GM18508 (cell line): Measurements from ENCODE around the gene KCTD17.

ENCODE experiments used
- ATAC-seq: cut with Tn5 transposase; IDR thresholded peaks from one replicate; pipeline ENCODE4 v1.9.1; 2021; ENCODE audit warnings: moderate number of reproducible peaks; ENCODE audit not compliant: insufficient read depth, unreplicated experiment

KCTD17 gene

GRCh38 chr22:37036655-37037377 is 14.7 kb upstream of the KCTD17 start:
- ATAC-seq, result no peak

GRCh38 chr22:37037669-37038068 is 13.9 kb upstream of the KCTD17 start:
- ATAC-seq, result no peak

GRCh38 chr22:37039466-37039865 is 12.1 kb upstream of the KCTD17 start:
- ATAC-seq, result no peak

GRCh38 chr22:37043209-37043827 is 8.2 kb upstream of the KCTD17 start:
- ATAC-seq, result no peak

GRCh38 chr22:37043828-37044538 is 7.6 kb upstream of the KCTD17 start:
- no peak for ATAC-seq

- no peak for ATAC-seq
Observed at GRCh38 chr22:37044634-37045625, 6.6 kb upstream of the KCTD17 start.

- ATAC-seq, result no peak
Observed at GRCh38 chr22:37045958-37046357, 5.6 kb upstream of the KCTD17 start.

GRCh38 chr22:37046589-37046988 is 5.0 kb upstream of the KCTD17 start:
- no peak for ATAC-seq

GRCh38 chr22:37047006-37047405 is 4.5 kb upstream of the KCTD17 start:
- no peak for ATAC-seq

GRCh38 chr22:37048133-37048532 is 3.4 kb upstream of the KCTD17 start:
- no peak for ATAC-seq

GRCh38 chr22:37049224-37049623 is 2.3 kb upstream of the KCTD17 start:
- no peak for ATAC-seq

- ATAC-seq, result no peak
Observed at GRCh38 chr22:37050913-37051312, 629 bp upstream of the KCTD17 start.

GRCh38 chr22:37052386-37053309 is 1.1 kb downstream of the KCTD17 start:
- ATAC-seq, result no peak

GRCh38 chr22:37053310-37054055 is 1.9 kb downstream of the KCTD17 start:
- ATAC-seq, result no peak

GRCh38 chr22:37054056-37054395 is 2.5 kb downstream of the KCTD17 start:
- ATAC-seq, result no peak

- ATAC-seq, result no peak
Observed at GRCh38 chr22:37054600-37055365, 3.2 kb downstream of the KCTD17 start.

GRCh38 chr22:37056246-37056645 is 4.7 kb downstream of the KCTD17 start:
- no peak for ATAC-seq

GRCh38 chr22:37057226-37057625 is 5.7 kb downstream of the KCTD17 start:
- no peak for ATAC-seq
